ENCODE results near the gene SECISBP2L.
"Not testable (repeated sequence)": the region's sequence is repeated elsewhere in the genome, so short reads cannot be mapped to it uniquely, and the experiment has no call there.

Gene SECISBP2L

GRCh38 chr15:48992545-48992944, 53.7 kb downstream of the SECISBP2L start:
- DNase-seq (ENCODE audit: low spot score), result no peak

- no peak for DNase-seq (ENCODE audit: low spot score)
Measured at GRCh38 chr15:48992096-48992495, 54.1 kb downstream of the SECISBP2L start.

- no peak for DNase-seq (ENCODE audit: low spot score)
Measured at GRCh38 chr15:48989170-48989569, 57.1 kb downstream of the SECISBP2L start.

GRCh38 chr15:48987142-48987541, 59.1 kb downstream of the SECISBP2L start:
- DNase-seq (ENCODE audit: low spot score), result no peak

GRCh38 chr15:48986240-48986639, 60.0 kb downstream of the SECISBP2L start:
- DNase-seq (ENCODE audit: low spot score), result no peak

- no peak for DNase-seq (ENCODE audit: low spot score)
Measured at GRCh38 chr15:48985516-48985915, 60.7 kb downstream of the SECISBP2L start.

GRCh38 chr15:48984811-48985352, 61.4 kb downstream of the SECISBP2L start:
- no peak for DNase-seq (ENCODE audit: low spot score)

- DNase-seq (ENCODE audit: low spot score), result no peak
Measured at GRCh38 chr15:48984021-48984710, 62.1 kb downstream of the SECISBP2L start.

- DNase-seq (ENCODE audit: low spot score), result no peak
Measured at GRCh38 chr15:48983300-48983699, 62.9 kb downstream of the SECISBP2L start.

- DNase-seq (ENCODE audit: low spot score), result no peak
Measured at GRCh38 chr15:48981941-48982340, 64.3 kb downstream of the SECISBP2L start.

- no peak for DNase-seq (ENCODE audit: low spot score)
Measured at GRCh38 chr15:48978638-48979037, 67.6 kb downstream of the SECISBP2L start.

- DNase-seq (ENCODE audit: low spot score), result no peak
Measured at GRCh38 chr15:48976444-48977088, 69.7 kb downstream of the SECISBP2L start.

GRCh38 chr15:48975472-48976419, 70.5 kb downstream of the SECISBP2L start:
- peak; percentile 60 for DNase-seq (ENCODE audit: low spot score)

GRCh38 chr15:48974882-48975281, 71.4 kb downstream of the SECISBP2L start:
- DNase-seq (ENCODE audit: low spot score), result no peak

GRCh38 chr15:48972750-48973503, 73.3 kb downstream of the SECISBP2L start:
- DNase-seq (ENCODE audit: low spot score), result no peak

GRCh38 chr15:48970926-48971325, 75.3 kb downstream of the SECISBP2L start:
- DNase-seq (ENCODE audit: low spot score), result not testable (repeated sequence)

- DNase-seq (ENCODE audit: low spot score), result no peak
Measured at GRCh38 chr15:48968066-48968465, 78.2 kb downstream of the SECISBP2L start.

- DNase-seq (ENCODE audit: low spot score), result no peak
Measured at GRCh38 chr15:48967336-48967735, 78.9 kb downstream of the SECISBP2L start.

GRCh38 chr15:48966595-48967301, 79.5 kb downstream of the SECISBP2L start:
- peak; percentile 12 for DNase-seq (ENCODE audit: low spot score)

- DNase-seq (ENCODE audit: low spot score), result no peak
Measured at GRCh38 chr15:48965972-48966371, 80.3 kb downstream of the SECISBP2L start.

- DNase-seq (ENCODE audit: low spot score), result no peak
Measured at GRCh38 chr15:48964898-48965297, 81.3 kb downstream of the SECISBP2L start.

Data from CD4-positive, alpha-beta T cell treated with Interleukin-6 at 100 ng/mL for 8 hours (primary cell).